Thyroid gland (tissue), 4 donors: ENCODE measurements around the gene STOX2.

Experiments used
- CTCF ChIP-seq, 6 experiments: fragments of 200-600 bp in 3 of 6; fragments of 450-650 bp in 3 of 6; sonication (generic) in 3 of 6; IDR thresholded peaks; one replicate each; pipeline ENCODE4 v1.5.1; 2016 to 2019; ENCODE audit warnings: antibody characterized with exemption in 6 of 6, mild to moderate bottlenecking in 2 of 6, inconsistent platforms in 1 of 6, moderate library complexity in 1 of 6
- POLR2A ChIP-seq, 2 donors: fragments of 450-650 bp; IDR thresholded peaks; one replicate each; pipeline ENCODE4 v1.6.1; 2017; ENCODE audit warnings: antibody characterized with exemption in 2 of 2, mild to moderate bottlenecking in 2 of 2, moderate library complexity in 1 of 2

DNA sequence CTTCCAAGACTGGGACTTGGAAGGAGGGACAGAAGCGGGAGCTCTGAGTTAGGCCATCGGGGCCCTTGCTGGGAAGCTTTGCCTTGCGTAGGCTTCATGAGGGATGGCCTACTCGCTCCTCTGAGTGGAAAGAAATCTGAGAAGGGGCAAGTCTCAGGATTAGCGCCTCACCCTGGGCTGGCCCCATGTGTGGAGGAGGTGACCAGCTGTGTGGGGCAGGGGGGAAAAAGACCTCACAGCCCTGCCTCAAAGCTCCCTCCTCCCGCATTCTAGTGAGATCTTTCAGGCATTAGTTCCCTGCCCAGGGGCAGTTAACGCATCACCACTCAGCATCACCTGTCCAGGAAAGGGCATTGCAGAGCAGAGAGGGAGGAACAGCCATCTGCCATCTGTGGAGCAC lies 156.5 kb downstream of the STOX2 start:
- TF ChIP-seq POLR2A (IDR thresholded peaks at IDR 0.05) = no peak
- TF ChIP-seq CTCF (IDR thresholded peaks at IDR 0.05) = no peak
